GM23248 (cell line): Measurements from ENCODE around the gene MIS12.

Experiments
- EZH2 ChIP-seq: fragments of 200-600 bp; sonication (generic); IDR thresholded peaks from 2 replicates; pipeline ENCODE4 v1.6.1; 2018; ENCODE audit warnings: antibody characterized with exemption, mild to moderate bottlenecking; ENCODE audit not compliant: insufficient read depth, poor library complexity, severe bottlenecking
- EZH2phosphoT487 ChIP-seq: fragments of 200-600 bp; sonication (generic); IDR thresholded peaks from 2 replicates; pipeline ENCODE4 v1.6.1; 2018; ENCODE audit warnings: antibody characterized with exemption, moderate library complexity, mild to moderate bottlenecking, low read depth; ENCODE audit not compliant: insufficient read depth

GRCh38 chr17:5533486-5534315, 47.3 kb downstream of the MIS12 start:
- TF ChIP-seq EZH2 (no peak), EZH2phosphoT487 (no peak)
